ENCODE results near the gene RNU1-1.
"Not testable (repeated sequence)": the region's sequence is repeated elsewhere in the genome, so short reads cannot be mapped to it uniquely, and the experiment has no call there.

DNA sequence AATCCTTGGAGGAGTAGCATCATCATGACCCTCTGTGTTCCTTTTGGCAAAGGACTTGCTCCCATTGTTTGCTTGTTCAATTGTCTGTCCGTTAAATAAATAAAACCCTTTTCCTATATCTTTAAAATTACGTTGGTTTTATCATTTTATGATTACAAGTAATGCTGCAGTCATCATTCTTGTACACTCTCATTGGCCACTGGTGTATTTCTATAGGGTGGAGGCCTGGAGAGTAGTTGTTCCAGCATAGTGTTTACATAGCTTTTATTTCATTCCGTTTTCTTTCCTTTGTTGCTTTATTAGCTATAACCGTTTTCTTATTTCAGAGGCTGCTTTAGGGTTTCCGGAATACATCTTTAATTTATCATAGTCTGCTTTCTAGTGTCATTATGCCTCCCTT is 7.6 kb upstream of the RNU1-1 start:
- TF ChIP-seq, protein P1, sequence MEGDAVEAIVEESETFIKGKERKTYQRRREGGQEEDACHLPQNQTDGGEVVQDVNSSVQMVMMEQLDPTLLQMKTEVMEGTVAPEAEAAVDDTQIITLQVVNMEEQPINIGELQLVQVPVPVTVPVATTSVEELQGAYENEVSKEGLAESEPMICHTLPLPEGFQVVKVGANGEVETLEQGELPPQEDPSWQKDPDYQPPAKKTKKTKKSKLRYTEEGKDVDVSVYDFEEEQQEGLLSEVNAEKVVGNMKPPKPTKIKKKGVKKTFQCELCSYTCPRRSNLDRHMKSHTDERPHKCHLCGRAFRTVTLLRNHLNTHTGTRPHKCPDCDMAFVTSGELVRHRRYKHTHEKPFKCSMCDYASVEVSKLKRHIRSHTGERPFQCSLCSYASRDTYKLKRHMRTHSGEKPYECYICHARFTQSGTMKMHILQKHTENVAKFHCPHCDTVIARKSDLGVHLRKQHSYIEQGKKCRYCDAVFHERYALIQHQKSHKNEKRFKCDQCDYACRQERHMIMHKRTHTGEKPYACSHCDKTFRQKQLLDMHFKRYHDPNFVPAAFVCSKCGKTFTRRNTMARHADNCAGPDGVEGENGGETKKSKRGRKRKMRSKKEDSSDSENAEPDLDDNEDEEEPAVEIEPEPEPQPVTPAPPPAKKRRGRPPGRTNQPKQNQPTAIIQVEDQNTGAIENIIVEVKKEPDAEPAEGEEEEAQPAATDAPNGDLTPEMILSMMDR (IDR thresholded peaks at IDR 0.05) = not testable (repeated sequence)
- TF ChIP-seq EZH2 (IDR thresholded peaks at IDR 0.05; ENCODE audit: borderline replicate concordance, insufficient read depth, low read depth, low read length, poor library complexity, severe bottlenecking) = not testable (repeated sequence)
